GM18511 (cell line): Measurements from ENCODE around the gene GUCA2A.
"Not testable (repeated sequence)": the region's sequence is repeated elsewhere in the genome, so short reads cannot be mapped to it uniquely, and the experiment has no call there.

Source experiments
- ATAC-seq: cut with Tn5 transposase; IDR thresholded peaks from one replicate; pipeline ENCODE4 v1.9.1; 2021; ENCODE audit warnings: mild to moderate bottlenecking, moderate library complexity; ENCODE audit not compliant: unreplicated experiment

Gene GUCA2A, protein sequence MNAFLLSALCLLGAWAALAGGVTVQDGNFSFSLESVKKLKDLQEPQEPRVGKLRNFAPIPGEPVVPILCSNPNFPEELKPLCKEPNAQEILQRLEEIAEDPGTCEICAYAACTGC

DNA sequence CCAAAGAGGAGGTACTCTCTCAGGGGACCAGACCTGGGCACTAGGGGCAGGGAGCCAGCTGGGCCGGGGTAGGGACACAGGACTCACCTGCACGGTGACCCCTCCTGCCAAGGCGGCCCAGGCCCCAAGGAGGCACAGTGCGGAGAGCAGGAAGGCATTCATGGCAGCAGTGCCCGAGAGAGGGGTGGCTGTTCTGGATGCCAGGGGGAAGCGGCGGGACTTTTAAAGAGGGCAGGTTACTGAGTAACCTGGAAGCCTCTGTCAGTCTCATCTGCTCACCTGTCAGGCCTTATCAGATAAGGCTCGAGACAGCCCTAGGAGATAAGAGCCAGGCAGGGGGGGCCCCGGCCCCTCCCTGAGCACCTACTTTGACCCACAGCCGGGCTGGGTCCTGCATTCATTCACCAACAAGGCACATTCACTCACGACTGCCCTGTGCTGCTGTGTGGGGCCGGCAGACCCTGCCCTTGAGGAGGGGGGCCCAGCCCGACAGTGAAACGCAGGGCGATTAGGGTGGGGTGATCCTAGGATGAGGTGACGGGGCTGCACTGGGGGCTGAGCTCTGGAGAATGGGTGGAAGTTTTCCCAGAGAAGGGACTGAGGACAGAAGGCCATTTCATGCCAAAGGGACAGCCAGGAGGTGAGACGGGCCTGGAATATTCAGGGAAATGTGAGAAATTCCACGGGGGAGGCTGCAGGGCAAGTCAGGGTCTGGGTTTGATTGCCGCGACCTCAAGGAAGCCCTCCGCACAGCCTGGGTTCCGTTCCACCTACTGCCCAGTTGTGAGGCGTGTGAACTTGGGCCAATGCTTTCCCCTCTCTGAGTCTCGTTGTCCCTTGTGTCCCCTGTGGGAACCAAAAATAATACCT lies at the start of gene GUCA2A:
TSS of gene GUCA2A (minus strand) at position 195 of the 870 bp plus-strand sequence. CDS start at position 162, 33 bp downstream.
- ATAC-seq: no peak

DNA sequence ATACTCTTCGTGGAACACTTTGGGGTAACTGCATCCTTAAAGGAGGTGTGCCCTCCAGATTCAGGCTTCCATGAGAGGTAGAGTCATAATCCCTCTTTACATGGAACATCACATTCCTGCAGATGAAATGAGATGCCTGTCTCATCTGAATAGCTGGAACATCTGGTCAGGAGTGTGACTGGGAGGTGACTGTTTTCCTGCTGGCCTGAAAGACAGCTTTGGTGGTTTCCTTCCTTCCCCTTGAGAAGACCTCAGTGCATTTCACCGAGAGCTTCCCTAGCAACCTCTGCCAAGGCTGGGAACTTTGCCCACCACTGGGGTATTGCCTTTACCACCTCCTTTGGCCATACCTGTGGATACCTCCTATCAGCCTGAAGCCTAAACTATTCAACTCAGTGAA lies 46.7 kb upstream of the GUCA2A start:
- ATAC-seq: no peak

DNA sequence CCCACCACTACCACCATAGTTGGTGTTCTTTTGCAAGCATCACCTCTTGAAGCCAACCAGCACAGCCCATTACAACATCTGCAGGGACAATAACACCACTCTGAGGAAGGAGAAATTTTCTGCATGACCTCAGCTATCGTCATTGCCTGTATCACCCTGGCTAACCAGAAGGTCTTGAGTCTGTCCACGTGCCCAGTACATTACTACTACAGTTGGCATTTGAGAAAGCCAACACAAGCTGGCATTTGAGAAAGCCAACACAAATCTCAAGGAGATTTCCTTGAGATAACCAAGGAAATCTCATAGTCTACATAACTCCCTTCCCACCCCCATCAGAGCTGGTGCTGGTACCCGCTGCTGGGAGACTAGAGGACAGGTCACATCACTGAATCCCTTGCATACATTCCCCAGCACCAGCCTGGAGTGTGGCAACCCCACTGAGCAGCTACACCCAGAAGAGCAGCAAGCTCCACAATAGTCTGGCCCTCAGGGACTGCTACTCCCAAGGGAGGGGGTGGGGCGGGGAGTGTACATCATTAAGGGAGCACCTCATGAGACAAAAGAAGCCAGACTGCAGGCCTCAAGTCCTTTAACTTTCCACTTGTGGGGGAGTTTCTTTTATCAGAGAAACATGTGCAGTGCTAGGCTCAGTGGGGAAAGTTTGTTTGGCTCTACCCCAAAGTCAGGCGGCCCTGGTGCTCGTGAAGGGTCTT lies 46.0 kb upstream of the GUCA2A start:
- ATAC-seq: no peak

DNA sequence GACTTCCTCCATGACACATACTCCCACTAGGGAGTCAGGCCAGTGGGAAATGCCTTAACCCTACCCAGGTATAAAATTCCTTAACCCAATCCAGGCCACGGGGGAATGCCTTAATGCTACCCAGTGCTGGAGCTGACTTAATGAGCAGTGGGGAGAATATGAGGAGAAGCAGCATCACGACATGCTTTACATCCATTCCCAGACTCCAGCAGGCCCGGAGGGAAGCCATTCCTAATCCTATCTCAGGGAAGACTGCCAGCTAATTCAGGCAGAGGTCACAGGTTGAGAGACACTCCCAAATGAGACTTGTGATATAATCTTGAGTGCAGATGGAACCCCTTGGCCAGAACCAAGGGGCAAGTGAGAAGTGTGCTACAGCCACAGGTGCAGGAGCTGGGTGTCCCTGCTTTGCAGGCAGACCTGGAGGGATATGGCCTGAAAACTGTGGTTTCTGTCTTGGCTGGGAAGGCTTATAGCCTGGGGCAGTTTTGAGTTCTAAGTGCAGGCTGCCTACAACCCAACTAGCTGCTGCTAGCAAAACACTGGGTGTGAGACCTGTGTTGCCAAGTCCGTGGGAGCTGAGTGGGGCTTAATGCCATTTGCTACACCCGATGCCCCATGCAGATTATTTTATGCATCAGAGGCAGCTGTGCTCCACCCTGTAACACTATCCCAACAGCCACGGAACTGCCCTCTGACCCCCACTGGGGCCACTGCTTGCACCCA lies 45.1 kb upstream of the GUCA2A start:
- no peak for ATAC-seq

DNA sequence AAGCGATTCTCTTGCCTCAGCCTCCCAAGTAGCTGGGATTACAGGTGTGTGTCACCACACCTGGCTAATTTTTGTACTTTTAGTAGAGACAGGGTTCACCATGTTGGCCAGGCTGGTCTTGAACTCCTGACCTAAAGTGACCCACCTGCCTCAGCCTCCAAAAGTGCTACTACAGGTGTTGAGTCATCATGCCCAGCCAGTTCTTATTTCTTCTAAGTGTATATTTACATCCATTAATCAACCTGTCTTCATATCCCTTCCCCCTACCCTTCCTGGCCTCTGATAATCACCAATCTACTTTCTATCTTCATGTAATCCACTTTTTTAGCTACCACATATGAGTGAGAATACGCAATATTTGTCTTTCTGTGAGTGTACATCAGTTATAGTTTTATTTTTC lies 42.4 kb upstream of the GUCA2A start:
- ATAC-seq: not testable (repeated sequence)

DNA sequence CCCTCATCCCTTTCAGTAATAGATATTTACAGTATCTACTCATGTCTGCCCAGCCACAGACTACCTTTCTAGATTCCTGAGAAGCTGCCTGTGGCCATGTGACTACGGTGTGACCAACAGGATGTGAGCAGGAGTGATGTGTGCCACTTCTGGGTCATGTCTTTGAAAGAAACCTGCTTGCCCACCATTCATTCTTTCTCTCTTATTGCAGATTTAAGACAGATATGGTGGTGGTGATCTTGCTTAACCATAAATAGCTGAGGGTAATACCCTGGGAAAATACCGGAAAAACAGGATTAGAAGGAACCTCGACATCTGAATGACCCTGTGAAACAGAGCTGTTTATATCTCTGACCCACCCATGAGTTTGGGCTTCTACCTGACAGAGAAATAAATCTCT lies 41.6 kb upstream of the GUCA2A start:
- ATAC-seq: no peak

DNA sequence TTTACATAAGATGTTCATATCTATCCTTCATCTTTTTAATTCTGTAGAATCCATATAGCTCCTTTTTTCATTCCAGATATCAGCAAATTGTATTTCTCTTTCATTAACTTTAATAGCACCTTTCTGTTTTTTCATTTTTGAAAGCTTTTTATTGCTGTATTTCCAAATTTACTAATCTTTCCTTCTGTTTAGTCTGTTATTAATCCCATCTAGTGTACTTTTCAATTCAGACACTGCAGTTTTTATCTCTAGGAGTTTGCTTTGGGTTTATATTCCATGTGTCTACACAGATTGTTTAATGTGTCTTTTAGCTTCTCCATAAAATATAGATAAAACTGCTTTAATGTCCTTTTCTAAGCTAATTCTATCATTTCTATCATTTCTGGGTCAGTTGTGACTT lies 37.4 kb upstream of the GUCA2A start:
- ATAC-seq: no peak

DNA sequence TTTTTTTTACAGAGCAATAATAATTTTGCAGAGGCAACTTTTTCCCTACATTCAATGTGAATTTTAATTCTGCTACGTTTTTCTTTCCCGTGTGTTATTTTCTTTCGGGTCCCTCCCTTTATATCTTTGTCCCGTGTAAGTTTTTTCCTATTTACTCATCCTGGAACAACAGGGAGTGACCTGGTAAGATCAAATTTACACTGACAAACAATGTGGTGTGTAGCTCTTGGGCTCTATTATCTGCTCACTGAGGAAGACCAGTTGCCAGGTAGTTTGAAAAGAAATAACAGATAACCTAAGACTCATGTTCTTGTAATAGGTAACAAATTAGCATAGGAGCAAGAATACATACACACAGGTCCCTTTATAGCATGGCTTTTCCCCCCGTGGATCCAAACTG lies 33.7 kb upstream of the GUCA2A start:
- ATAC-seq: no peak

DNA sequence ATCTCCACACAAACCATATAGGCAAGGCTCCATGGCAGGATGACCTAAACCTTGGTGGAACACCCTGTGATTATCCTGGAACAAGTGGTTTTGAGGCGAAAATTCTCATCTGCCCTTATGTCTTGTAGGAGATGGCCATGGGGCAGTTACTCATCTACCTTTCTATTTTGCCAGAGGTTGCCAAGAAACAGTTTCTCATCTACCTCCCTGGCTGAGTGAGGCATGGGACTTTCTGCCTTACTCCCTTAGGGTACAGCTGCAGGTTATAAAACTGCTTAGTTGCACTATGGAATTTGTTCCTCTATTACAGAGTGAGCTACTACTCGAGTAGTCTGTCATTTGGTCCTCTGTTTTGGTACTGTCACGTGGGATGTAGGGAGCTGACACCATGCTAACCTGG lies 31.3 kb upstream of the GUCA2A start:
- no peak for ATAC-seq

DNA sequence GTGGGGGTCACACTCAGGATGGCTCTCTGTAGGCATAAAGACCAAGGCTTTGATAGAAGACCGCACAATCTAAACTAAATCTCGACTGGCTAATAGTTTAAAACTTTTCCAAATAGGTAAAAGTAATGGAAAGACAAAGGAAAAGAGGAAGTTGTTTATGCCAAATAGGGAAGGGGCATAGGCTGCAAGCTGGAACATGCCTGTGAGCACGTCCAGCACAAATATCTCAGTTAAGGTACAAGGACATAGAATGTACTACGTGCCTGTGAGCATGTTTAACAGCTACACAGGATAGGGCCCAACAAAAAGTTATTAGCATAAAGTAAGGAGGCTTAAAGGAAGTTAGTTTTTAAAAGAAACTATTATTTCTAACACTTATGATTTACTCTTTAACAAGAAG lies 27.6 kb upstream of the GUCA2A start:
- no peak for ATAC-seq

DNA sequence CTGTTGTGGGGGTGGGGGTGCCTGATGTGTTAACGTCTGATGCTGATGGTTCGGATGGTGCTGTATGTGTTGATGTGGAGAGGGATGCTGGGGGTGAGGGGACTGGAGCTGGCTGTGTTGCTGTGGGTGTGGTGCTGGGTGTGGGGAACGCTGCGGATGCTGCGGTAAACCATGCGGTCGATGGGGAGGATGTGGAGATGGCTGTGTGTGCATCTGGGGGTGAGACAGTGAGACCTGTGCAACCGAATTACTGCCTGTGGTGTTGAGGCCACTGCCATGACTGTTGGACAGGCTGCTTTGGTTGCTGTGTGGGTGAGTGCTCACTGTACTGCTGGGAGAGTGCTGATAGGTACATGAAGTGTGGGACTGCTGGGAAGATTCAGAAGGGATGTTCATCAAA lies 26.8 kb upstream of the GUCA2A start:
- no peak for ATAC-seq

DNA sequence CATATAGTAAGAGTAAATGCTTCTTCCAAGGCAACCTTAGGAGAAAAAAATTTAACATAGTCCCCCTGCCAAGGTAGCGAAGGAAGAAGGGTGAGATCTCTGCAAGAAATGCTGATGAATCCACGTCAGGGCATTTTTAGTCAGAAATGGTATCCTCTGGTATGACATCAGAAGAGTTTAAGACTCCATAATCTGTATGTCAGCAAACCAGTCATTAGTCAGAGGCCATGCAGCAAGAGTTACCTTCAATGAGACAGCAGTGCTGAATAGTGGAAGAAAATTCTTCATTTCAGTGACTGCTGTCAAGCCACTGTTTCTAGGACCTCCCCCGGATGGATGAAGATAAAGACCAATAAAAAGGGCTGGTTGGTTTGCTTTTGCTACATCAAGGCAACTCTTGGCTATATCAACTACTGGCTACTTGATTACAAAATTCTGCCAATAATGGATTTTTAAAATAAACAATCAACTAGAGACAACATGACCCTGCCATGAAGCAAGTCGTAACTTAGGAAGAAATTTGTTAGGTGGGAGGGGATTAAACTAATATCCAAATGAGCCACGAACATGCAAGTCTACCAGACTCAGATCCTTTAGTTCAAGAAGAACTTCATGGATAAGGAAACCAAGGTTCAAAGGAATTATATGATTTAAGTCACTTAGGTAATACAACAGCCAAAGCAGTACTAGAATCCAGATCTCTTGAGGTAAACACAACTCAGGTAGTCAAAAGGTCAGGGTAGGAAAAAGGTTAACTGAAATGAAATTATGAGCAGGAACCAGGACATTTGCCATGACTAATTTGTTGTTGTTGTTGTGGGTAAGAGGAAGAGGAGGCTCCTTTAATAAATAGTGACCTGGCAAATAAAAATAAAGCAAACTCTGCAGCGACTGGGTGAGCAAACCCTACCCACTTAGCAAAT lies 25.6 kb upstream of the GUCA2A start:
- no peak for ATAC-seq

DNA sequence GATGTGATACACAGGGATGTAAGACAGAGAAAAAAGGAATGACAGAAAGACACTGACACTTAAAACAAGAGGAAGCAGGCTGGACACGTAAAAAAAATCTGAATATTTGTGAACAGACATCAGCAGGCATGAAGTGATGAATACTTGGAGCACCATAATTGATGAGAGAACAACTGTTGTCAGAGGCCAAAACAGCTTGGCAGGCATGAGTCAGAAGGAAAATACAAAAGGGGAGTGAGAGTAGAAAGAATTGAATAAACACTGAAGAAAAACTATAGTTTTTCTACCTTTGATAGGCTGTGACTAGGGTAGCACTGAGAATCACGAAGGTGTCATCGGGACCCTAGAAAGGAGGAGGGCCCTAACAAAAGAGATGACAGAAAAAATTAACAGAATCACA lies 21.6 kb upstream of the GUCA2A start:
- no peak for ATAC-seq

DNA sequence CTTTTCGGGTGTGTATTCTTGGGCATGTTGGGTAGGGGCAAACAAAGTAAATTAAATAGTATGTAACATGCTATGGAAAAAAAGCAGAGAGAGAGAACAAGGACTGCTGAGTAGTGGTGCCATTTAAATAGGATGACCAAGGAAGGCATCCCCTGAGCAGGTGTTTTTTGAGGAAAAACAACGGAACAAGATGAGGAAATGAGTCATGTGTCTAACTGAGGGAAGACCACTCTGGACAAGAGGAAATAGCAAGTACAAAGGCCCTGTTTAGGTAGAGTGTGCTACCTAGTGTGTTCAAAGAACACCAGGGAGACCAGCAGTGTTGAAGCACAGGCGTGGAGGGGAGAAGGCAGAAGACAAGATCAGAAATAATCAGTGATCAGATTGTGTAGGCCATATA lies 20.1 kb upstream of the GUCA2A start:
- ATAC-seq: no peak

DNA sequence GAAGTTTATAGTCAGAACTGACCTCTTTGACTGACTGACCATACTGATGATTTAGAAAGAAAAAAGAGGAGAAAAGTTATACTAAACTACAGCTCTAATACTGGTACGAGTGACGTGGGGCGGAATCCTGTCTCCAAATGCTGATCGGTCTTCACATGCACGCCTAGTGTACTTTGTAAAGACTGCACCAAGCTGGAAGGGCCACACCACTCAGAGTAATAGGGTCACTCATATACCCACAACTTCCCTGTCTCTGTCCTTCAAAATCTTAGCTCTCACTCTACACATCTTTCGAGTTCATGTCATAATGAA lies 19.4 kb upstream of the GUCA2A start:
- ATAC-seq: no peak

DNA sequence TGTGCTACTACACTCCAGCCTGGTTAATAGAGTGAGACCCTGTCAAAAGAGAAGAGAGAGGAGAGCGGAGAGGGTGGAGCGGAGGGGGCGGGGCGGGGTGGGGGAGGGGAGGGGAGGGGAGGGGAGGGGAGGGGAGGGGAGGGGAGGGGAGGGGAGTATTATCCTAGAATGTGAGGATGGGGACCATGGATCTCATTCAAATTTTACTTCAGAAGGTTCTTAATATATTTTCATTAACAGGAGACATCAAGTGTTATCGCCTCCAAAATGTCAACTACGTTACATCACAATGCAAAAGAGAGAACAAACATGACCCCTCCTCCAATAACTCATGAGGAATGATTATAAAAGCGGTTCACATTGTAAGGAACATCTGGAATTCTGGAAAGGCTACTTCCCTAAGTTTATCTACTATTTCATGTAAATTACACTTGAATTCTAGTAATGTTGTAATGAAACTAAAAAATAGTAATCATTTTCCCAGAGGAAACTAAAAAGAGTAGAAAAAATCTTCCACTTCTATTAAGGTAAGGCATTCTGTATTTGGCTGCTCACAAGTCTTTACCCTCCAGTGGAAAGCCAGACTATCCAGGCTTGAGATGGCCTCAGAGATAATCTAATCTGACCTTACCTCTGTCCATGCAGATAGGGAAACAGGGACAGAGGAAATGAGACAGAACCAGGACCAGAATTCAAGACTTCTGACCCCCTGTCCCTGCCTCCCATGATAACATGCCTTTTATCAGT lies 18.8 kb upstream of the GUCA2A start:
- ATAC-seq: no peak

DNA sequence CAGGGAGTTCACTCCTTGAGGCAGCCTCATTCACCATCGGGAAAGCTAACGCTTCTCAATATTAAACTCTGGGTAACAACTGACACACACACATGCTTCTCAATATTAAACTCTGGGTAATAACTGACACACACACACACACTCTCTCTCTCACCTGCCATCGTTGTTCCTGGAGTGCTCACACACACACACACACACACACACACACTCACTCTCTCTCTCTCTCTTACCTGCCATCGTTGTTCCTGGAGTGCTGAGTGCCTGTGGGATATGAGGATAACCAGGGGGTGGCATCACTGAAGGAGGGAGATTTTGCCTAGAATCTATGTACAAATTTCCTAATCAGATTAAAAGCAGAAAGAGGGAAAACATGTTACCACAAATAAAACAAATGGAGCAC lies 17.1 kb upstream of the GUCA2A start:
- no peak for ATAC-seq

DNA sequence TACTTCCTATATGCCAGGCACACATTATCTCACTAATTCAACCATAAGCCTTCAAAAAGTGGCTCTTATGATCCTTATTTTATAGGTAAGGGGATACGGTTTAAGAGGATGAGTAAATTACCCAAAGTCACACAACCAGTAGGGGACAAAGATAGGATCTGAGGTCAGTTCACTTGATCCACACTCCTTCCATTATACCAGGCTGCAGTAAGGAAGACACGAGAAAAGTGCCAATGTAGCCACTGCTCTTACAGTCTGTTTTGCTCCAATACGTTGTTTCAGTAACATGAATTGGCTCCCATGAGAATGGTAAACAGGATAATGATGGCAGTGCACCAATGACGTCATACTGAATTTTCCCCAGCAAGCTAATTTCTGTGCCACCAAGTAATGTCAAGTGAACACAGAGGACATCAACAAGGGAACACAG lies 15.4 kb upstream of the GUCA2A start:
- ATAC-seq: no peak

DNA sequence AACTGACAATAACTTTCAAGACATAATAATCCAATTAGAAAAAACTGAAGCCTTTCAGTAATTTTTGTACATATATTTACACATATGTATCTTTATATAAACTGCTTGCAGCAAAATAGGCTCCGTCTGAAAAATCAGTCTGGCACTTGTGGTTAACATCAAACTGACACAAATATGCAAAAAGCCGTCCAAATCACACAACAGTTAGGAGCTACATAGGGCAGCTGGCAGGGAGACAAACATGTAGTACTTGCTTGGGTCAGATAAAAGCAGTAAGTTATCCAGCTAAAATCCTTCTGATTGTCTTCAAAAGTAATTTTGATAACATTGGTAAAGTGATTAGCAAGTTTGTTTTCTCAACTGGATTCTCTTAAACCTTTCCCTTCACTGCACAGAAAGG lies 14.7 kb upstream of the GUCA2A start:
- no peak for ATAC-seq

DNA sequence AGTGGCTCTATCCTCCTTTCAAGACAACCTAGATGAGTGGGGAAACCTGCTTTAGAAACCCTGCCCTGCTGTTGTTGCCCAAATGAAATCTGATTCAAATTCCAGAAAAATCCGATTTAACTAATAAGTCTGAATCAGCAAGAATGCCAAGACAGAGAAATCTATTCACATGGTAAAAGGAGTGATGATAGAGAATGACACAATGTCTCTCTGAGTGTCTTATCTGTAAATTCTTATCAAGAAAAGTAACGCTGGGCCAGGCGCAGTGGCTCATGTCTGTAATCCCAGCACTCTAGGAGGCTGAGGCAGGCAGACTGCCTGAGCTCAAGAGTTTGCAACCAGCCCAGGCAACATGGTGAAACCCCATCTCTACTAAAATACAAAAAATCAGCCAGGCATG lies 13.7 kb upstream of the GUCA2A start:
- ATAC-seq: no peak
